GM23248 (cell line): ENCODE measurements around the gene NALCN.

Experiments used
- EZH2 ChIP-seq: fragments of 200-600 bp; sonication (generic); IDR thresholded peaks from 2 replicates; pipeline ENCODE4 v1.6.1; 2018; ENCODE audit warnings: antibody characterized with exemption, mild to moderate bottlenecking; ENCODE audit not compliant: insufficient read depth, poor library complexity, severe bottlenecking
- EZH2phosphoT487 ChIP-seq: fragments of 200-600 bp; sonication (generic); IDR thresholded peaks from 2 replicates; pipeline ENCODE4 v1.6.1; 2018; ENCODE audit warnings: antibody characterized with exemption, moderate library complexity, mild to moderate bottlenecking, low read depth; ENCODE audit not compliant: insufficient read depth

- TF ChIP-seq EZH2, result no peak
- TF ChIP-seq EZH2phosphoT487, result no peak
Measured at GRCh38 chr13:101307181-101307701, 109.1 kb downstream of the NALCN start.
